RCC 7860 (cell line): ENCODE measurements around the gene CD3D.
"Not testable (repeated sequence)": the region's sequence is repeated elsewhere in the genome, so short reads cannot be mapped to it uniquely, and the experiment has no call there.

Source experiments
- DNase-seq: peaks from one replicate; pipeline ENCODE4 v3.0.0-alpha.2; 2015; ENCODE audit warnings: low spot score
- FAIRE-seq: peaks from 2 replicates; lab custom pipeline; 2012; peaks lifted over from hg19 to GRCh38; lab: Jason Lieb, UNC

The CD3D gene

DNA sequence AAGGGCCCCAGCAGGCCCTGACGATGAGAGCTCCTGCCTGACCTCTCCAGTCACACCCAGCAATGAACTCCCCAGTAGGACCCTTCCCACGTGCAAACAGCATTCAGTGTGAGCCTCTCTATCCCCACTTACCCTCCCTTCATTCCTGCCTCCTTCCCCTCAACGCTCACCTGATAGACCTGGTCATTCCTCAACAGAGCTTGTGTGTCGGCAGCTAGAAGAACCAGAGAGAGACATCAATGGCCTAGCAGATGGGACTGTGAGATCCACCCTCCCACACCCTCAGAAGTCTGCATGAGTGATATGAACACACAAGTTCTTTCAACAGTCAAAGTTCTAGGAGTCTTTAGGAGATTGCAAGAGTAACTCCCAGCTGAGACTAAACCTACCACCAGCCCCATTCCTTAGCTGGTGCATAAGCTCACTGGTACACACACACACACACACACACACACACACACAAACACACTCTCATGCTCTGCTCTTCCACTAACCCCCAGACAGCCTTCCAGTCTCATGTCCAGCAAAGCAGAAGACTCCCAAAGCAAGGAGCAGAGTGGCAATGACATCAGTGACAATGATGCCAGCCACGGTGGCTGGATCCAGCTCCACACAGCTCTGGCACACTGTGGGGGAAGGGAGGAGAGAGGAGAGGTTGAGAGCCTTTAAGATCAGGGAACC, 3.1 kb downstream of the CD3D start:
- DNase-seq (no peak), FAIRE-seq (no peak)

DNA sequence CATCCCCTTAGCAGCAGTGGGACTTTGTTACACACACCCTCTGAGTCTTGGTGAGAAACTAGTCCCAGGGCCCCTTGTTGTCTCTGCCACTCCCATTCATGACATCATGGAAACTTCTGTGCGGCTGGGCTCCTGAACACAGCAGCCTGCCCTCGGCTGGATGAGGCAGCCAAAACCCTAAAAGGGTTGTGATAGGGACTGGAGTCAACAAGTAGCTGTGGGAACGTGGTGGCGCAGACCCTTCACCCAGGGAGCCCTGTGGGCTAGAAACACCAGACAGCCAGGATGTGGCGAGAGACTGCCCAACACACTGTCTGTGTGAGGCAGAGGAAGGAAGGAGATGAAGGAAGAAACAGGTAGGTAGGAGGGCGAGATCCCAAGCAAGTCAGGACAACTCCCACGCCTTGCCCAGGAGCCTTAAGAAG, 3.9 kb downstream of the CD3D start:
- DNase-seq (no peak), FAIRE-seq (no peak)

DNA sequence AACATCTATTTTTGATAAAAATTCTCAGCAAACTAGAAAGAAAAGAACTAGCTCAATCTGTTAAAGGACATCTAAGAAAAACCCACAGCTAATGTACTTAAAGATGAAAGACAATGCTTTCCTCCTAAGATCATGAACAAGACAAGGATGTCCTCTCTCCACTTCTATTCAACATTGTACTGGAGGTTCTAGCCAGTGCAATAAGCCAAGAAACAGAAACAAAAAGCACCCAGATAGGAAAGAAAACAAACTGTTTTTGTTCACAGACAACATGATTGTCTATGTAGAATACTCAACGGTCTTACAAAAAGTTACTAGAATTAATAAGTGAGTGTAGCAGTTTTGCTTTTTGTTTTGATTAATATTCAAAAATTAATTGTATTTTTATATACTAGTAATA, 7.8 kb downstream of the CD3D start:
- no peak for FAIRE-seq

DNA sequence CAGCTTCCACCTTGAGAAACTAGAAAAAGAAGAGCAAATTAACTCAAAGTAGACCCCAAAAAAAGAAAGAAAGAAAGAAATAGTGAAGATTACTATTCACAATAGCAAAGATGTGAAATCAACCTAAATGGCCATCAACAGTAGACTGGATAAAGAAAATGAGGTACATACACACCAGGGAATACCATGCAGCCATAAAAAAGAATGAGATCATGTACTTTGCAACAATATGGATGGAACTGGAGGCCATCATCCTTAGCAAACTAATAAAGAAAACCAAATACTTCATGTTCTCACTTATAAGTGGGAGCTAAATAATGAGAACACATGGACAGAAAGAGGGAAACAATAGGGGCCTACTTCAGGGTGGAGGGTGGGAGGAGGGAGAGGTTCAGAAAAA, 13.8 kb downstream of the CD3D start:
- DNase-seq = no peak
- no peak for FAIRE-seq

More for the DNA sequence above, 7.8 kb downstream of the CD3D start:
- no peak for DNase-seq

DNA sequence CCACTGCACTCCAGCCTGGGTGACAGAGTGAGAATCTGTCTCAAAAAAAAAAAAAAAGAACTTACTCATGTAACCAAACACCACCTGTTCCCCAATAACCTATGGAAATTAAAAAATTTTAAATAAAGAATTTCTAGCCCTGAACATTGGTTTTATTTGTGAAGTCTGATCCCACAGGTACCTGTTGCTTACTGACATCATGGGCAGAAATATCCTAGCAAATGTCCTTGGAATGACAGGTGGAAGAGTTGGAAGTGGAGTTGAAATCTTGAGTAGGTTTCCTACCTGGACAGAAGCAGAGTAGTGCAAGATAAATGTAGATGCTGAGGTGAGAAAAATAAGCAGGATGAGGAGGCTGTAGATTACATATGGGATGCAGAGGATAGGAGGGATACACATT, 17.2 kb downstream of the CD3D start:
- FAIRE-seq = no peak

DNA sequence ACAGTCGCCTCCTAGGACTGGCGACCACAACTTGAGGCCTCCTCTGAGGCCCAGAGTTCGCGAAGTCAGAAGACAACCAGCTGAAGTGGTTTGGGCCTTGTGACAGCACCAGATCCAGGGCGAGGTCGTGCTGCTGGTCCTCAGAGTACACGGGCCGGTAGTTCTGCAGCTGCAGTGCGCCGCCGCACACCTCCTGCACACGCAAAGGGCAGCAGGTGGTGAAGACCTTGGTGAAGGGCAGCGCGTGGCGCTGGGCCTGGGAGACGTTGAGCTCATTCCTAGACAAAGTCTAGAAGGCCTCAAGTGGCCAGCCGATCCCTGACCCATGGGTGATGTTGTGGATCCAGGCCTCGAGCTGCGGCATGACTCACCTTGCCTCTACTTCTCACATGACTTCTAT, 19.8 kb downstream of the CD3D start:
- FAIRE-seq (no peak), DNase-seq (no peak)

More for the DNA sequence above, 17.2 kb downstream of the CD3D start:
- no peak for DNase-seq

DNA sequence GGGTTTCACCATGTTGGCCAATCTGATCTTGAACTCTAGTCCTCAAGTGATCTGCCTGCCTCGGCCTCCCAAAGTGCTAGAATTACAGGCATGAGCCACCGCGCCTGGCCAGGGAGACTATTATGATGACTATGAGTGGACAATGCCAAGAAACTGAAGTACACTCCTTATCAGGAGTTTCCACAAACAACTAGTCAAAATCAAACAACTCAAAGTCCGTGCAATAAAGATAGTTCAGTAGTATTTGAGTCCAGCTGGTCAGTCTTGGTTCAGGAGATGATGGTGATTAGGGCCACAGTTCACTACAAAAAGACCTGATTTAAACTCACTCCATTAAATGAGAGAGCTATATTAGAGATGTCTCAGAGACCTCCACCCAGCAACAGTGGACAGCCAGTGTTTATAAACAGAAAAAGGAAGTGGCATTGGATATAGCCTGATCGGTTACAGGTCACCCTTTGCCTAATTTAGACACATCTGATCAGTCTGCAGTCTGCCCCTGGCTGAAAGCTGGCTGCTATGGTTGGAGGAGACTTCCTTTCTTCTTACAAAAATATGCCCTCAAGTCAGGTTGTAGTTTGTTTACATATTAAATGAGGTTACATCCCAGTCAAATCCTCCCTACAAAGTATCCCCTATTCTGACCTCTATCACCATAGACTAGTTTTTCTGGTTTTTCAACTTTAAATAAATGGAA, 21.0 kb downstream of the CD3D start:
- FAIRE-seq (no peak), DNase-seq (no peak)

DNA sequence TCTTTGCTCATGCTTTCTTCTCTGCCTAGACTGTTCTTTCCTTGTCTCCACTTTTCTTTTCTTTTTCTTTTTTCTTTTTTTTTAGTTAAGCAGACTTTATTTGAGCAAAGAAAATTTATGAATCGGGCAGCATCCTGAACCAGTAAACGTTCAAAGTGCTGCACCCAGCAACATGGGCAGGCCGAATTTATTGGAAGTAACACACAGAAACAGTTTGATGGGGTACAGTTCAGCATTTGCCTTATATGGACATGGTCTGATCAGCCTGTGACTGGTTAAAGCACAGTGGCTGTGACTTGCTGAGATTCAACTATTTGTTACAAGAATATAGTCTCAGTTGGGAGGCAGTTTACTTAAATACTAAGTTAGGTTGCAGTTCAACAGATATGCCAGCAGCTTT, 22.0 kb downstream of the CD3D start:
- DNase-seq = no peak
- no peak for FAIRE-seq

DNA sequence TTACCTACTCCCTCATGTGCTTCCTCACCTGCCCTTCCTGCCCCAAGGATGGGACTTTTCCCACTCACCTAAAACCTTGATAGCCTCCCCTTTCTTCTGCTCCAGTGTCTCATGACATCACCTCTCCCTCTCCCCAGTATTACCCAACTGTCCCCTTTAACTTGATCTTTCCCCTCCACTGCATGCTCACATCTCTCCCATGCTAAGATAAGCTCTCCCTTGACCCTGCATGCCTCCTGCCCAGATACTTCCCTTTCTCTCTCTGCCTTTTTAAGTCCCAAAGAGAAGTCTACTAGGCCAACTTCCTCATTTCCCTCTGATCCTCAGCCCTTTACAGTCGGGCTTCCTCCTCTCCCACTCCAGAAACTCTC, 23.2 kb downstream of the CD3D start:
- FAIRE-seq (no peak), DNase-seq (no peak)

DNA sequence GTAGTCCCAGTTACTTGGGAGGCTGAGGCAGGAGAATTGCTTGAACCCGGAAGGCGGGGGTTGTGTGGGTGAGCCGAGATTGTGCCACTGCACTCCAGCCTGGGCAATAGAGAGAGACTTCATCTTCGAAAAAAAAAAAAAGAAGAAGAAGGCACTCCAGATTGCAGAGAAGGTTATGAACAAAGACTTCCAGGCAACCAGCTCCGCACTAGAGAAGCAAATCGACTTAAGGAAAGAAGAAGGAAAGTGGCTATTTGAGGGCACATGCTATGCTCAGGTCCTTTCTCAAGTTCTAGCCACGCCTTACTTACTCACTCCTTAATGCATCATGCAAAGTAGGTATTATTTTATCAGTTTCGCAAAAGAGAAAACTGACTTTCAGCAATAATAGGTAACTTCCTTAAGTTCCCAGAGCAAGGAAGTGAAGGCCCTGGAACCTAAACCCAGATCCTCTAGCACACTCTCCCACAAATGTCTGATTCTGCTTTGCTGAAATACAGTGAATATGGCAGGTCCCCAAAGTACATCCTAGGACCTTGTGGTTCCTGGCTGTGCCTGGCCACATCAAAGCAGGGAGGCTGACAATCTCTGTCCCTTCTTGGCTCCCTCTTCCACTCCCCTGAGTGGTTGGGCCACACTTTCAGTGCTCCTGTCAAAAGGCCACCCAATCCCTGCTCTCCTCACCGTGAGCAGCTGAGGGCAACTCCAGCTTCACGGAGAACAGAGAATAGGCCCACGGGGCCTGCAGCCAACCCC, 23.7 kb downstream of the CD3D start:
- FAIRE-seq = no peak
- no peak for DNase-seq

DNA sequence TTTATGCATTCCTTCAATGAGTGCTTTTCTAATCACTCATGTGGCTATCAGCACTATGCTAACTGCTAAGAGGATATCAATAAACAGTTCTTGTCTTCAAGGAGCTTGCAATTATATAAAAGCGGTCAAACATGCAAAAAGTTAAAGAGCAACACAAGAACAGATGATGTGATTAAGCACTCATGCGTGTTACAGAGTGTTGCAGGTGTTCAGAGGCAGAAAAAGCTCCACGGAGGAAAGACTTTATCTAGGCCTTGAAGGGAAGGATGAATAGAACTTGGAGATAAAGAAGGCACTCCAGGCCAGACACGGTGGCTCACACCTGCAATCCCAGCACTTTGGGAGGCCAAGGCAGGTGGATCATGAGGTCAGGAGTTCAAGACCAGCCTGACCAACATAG, 24.4 kb downstream of the CD3D start:
- FAIRE-seq = no peak
- DNase-seq = no peak

DNA sequence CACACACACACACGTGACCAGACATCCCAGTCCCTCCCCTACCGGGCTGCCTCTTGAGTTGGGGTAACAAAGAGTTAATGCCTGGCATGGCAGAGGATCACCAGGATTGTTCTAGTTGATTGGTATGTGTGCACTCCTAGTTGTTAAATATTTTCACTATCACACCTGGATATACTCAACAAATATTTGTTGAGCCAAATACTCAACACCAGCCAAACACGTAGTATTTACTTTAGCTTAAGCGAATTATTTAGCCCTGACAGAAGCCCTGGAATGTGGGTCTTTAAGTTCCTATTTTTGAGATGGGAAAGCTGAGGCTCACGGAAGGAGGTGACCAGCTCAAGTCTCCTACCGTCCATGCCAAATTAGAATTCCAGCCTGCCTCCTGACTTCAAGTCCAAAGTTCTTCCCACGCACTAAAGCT, 27.5 kb downstream of the CD3D start:
- no peak for FAIRE-seq

DNA sequence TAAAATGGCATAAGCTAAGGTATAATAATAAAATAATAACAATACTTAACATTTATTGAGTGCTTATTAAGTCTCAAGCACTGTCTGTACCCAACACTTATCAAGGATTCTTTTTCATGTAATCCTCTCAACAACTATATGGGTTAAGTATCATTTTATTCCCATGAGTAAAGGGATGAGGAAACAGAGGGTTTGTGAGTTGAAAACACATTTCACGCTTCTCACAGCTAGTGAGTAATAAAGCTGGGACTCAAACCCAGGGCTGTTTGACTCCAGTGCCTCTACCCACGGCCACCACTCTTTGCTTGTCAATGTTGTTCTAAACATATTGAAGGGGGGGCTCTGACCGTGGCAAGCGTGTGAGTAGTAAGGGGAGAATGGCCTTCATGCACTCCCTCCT, 29.3 kb downstream of the CD3D start:
- DNase-seq = no peak
- FAIRE-seq = no peak

More for the DNA sequence above, 27.5 kb downstream of the CD3D start:
- DNase-seq = no peak

DNA sequence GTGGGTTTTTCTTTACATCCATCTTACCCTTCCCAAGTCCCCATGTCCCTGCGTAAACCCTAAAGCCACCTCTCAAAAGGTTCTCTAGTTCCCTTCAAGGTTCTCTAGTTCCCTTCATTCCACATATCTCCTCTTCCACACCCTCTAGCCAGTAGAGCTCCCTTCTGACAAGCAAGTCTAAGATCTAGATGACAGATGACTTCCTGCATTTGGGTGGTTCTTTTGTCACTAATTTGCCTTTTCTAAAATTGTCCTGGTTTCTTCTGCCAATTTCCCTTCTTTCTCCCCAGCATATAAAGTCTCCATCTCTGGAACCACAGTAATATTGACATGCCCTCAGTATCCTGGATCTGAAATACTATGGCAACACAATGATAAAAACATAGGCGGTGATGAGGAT, 30.2 kb downstream of the CD3D start:
- FAIRE-seq = no peak
- DNase-seq = no peak

DNA sequence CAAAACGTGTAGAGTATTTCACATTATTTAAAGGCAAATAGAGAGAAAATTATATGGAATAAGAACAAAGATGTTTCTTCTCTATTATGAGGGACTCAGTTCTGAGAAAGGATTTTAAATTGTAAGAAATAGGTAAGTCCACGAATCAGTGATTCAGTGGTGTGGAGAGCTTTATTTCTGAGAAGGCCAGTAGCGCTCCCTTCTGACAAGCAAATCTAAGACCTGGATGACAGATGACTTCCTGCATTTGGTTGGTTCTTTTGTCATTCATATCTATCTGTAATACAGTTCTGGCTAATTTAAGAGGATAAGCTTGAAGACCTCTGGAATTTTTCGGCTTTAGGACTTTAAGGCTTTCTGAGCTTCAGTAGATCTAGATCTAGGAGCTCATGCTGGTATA, 31.0 kb downstream of the CD3D start:
- FAIRE-seq (no peak), DNase-seq (no peak)

DNA sequence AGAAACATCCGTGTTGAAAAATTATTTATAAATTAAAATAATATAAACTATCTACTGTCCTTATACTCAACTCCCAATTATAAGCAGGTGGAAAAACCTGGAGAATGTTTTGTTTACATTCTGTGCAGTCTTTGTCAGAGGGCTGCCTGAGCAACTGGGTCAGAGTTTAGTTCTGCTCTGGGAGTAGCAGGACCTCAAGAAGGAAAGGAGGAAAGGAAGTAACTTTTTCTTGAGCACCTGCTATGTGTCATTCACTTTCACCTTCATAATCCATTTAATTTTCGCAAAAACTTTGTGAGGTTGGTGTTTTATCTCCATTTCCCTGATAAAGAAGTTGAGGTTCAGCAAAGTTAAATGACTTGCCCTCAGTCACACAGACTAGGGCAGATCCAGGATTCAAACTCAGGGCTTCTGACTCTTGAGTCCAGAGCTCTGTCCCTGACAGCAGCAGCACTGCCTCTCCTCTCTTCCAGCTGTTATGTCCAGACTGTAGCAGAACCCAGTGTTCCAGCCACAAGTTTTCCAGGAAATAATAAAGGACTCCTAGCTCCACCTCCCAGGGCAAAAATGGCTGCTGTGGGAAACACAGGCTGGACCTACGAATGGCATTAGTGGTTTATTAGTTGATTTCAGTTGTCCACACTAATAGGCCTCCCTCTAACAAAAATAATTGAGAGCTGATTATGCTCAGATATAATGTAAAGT, 31.6 kb downstream of the CD3D start:
- no peak for DNase-seq
- FAIRE-seq = no peak

DNA sequence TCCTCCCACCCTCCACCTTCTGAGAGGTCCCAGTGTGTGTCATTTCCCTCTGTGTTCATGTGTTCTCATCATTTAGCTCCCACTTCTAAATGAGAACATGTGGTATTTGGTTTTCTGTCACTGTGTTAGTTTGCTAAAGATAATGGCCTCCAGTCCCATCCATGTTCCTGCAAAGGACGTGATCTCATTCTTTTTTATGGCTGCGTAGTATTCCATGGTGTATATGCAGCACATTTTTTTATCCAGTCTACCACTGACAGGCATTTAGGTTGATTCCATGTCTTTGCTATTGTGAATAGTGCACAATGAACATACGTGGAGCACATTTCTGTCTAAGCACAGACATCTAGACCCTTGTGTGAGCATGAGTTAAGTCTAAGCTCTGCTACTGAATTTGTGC, 32.2 kb downstream of the CD3D start:
- FAIRE-seq (no peak), DNase-seq (no peak)

DNA sequence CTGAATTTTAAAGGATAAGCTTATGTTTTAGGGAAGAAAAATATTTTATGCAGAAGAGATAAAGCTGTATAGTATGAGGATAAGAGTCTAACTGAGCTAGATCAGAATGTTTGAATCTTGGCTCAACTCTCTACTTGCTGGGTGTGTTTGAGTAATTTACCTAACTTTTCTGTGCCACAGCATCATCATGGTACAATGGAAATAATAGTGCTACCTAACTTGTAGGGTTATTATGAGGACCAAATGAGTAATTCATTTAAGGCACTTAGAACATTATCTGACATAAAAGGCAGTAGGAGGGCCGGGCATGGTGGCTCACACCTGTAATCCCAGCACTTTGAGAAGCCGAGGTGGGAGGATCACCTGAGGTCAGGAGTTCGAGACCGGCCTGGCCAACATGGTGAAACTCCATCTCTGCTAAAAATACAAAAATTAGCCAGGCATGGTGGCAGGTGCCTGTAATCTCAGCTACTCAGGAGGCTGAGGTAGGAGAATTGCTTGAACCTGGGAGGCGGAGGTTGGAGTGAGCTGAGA, 33.4 kb downstream of the CD3D start:
- not testable (repeated sequence) for FAIRE-seq, DNase-seq

DNA sequence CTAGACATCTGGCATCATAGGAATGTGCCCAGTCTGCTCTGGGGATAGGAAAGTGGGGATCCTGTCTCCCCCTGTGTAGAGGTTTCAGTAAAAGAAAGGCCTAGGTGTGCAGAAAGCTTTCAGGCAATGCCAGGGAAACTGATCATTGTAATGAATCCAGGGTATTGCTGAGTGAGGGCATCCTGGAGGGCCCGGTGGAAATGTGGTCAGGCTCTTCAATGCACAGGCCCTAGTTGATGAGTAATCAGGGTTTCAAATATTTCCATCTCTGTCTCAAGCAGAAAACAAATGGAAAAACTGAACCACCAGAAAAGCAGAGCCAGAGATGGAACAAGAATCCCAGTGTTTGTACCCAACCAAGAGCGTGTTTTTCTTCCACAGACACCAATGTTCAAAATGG, 35.9 kb downstream of the CD3D start:
- DNase-seq (no peak), FAIRE-seq (no peak)

DNA sequence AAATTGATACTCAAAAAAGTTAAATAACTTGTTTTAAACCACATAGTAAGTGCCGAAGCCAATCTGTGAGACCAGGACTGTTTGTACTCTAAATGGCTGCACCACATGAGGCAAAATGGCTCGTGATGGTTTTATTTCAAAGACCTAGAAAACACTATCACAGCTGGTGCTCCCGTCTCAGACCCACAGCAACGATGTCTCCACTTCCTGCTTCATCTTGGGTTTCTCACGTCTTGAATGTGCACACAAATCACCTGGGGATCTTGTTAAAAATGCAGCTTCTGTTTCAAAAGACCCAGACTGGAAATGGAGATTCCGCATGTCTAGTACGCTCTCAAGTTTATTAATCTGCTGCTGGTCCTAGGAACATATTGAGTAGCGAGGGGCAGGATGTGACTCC, 36.8 kb downstream of the CD3D start:
- FAIRE-seq (no peak), DNase-seq (no peak)
